HG03108 (cell line): ENCODE results near the gene SH3TC2.
"Not testable (repeated sequence)": the region's sequence is repeated elsewhere in the genome, so short reads cannot be mapped to it uniquely, and the experiment has no call there.

ENCODE experiments used
- ATAC-seq: cut with Tn5 transposase; IDR thresholded peaks from one replicate; pipeline ENCODE4 v1.9.1; 2021; ENCODE audit warnings: moderate library complexity; ENCODE audit not compliant: unreplicated experiment

Gene SH3TC2

DNA sequence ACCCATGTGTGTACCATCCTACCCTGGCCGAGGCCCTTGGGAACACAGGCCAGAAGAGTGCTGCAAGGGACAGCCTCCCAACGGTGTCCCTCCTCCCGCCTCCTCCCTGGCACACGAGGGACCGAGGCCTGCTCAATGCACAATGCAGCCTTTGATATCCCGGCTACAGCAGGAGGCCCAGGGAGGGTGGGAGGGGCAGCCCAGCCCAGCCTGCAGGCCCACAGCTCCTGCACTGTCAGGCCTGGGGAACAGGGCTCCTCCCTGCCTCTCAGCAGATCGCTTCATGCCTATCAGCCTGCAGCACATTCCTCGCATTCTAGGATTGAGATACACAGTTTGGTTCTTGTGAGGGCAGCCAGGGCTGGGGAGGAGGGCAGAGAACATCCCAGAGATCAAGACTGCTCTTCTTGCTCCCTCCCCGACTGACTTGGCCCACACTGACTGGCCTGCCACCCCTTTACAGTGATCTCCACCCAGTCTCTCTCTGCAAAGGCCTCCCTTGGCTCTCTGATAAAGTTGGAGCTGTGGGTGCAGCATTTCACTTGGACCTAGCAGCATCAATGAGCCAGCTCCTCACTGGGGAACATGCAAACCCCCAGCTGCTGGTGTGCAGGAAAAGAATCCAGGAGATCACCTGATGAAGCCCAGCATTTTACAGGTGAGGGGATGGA is at the start of gene SH3TC2:
TSS of gene SH3TC2 (minus strand) at position 46 of the 671 bp plus-strand sequence. CDS start at position 6, 40 bp downstream.
- ATAC-seq: no peak

DNA sequence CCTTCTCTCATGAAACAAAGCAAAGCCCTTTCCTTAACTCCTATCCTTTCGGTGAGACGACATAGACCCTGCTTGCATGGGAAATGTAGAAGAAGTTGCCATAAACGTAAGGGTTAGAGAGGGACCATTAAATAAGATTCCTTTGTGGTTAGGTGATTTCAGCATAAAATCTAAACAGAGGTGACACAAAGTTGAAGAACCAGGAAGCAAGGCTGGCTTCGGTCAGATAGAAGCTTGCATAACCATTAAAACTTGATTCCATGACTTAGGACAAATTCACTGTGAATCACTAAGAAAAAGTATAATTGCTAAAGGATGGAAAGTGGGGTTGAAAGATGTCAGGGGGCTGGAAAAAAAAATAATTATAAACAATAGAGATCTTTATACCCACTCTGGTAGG is 47.5 kb upstream of the SH3TC2 start:
- ATAC-seq: no peak

DNA sequence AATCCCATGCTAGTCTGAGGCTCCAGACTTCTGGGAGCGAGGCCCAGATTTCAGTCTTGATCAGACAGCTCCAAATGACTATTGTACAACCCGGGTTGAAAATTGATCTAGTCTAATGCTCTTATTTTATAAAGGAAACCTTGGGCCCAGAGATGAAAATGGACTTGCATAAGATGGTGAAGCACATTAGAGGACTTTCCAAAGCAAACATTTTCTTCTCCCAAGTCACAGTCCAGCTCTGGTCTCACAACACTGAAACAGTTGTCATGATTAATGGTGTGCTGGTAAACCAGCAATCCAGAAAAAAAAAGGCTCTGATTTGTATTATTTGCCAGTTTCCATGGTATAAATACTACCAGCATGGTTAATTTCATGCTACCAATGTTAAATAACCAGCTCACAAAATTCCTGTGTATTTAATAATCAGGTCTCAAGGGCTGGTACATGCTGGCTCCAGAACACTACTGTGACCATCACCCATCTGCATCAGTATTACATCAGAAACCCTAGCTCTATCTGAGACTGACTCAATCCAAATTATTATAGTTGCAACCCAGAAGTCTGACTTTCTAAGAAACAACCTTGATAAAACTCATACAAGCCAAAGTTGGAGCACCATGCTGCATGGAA is 45.9 kb upstream of the SH3TC2 start:
- no peak for ATAC-seq

DNA sequence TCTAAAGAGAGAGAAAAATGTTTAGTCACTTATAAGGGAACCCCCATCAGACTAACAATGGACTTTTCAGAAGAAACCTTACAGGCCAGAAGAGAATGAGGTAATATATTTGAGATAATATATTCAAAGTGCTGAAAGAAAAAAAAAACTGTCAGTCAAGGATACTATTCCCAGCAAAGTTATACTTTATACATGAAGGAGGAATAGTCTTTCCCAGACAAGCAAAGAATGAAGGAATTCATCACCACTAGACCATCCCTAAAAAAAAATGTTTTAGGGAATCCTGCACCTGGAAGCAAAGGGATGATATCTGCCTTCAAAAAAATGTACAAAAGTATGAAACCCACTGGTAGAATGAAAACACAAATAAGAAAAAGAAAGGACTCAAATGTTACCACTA is 37.5 kb upstream of the SH3TC2 start:
- ATAC-seq: no peak

DNA sequence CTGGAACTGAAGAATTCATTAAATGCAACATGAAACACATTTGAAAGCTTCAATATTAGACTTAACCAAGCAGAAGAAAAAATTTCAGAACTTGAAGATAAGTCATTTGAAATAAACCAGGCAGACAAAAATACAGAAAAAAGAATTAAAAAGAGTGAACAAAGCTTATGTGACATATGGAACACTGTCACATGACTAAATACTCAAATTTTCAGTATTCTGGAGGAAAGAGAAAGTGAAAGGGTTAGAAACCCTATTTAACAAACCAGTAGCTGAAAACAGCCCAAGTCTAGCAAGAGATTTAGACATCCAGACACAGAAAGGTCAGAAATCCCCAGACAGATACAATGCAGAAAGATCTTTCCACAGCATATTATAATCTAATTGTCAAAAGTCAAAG is 37.1 kb upstream of the SH3TC2 start:
- no peak for ATAC-seq

DNA sequence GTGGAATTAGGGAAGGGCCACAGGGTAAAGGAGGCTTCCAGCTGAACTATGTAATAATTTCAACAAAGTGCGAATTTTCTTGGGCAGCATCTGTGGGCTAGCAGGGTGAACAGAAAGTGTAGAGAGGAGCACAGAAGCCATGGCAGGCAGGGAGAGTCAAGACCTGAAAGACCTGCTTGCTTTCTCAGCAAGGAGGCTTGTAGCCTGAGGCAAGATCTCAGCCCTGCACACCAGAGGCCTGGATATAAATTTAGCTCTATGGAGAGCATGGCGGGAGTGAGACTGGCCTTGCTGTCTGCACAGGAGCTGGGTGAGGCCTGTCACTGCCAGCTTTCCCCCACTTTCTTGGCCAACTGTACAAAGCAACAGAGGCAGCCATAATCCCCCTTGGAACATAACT is 32.1 kb upstream of the SH3TC2 start:
- ATAC-seq: no peak

DNA sequence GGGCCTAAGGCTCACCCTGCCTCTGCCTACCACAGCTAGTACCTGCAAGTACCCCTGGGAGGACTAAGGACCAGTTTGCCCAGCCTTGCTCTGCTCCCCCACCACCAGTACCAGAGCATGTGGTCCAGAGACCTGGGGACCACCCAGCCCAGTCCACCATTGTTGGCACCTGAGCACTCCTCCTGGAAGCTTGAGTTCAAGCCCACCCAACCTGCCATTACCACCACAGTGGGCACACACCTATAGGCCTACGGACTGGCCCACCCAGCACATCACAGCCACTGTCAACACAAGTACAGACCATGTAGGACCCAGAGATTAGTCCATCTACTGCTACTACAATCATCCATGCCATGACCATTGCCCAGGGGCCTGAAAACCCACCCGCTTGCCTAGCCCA is 30.8 kb upstream of the SH3TC2 start:
- no peak for ATAC-seq

DNA sequence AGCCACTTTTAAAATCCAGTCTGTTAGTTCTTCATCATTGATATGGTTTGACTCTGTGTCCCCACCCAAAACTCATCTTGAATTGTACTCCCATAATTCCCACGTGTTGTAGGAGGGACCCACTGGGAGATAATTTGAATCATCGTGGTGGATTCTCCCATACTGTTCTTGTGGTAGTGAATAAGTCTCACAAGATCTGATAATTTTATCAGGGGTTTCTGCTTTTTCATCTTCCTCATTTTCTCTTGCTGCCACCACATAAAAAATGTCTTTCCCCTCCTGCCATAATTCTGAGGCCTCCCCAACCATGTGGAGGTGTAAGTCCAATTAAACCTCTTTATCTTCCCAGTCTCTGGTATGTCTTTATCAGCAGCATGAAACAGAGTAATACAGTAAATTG is 26.9 kb upstream of the SH3TC2 start:
- ATAC-seq: no peak

DNA sequence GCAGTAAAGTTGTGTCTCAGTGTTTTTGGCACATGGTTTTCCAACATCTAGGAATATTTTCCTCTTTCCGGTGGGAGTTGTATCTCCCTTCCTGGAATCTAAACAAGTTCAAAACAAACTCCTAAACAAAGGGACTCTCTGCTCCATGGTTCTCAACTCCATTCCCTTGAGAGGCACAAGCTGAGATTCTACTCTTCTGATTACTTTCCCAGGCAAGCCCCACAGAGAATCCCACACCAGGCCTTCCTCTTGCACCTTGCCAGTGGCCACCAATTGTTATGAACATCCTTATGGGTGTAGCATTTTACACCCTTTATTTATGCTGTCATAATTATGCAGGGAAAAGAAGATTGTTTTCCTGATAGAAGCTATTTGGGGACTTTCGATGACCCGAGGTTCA is 25.8 kb upstream of the SH3TC2 start:
- no peak for ATAC-seq

DNA sequence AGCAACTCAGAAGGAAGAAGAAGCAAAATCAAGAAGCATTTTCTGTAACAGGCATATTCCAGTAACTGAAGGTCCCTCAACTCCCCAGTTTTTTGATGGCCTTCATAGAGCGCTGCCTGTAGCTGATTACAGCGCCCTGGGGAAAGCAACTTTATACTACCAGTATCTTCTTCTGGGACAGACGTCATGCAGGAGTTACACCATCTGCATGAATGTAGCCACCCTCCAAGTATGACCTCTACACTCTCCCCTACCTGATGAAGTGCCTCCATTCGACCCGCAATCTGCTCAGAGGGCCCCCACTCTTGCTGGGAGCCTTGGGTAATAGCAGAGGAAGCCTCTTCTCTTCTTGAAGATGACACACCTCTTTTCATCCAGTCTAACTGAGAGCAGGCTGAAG is 21.0 kb upstream of the SH3TC2 start:
- no peak for ATAC-seq

DNA sequence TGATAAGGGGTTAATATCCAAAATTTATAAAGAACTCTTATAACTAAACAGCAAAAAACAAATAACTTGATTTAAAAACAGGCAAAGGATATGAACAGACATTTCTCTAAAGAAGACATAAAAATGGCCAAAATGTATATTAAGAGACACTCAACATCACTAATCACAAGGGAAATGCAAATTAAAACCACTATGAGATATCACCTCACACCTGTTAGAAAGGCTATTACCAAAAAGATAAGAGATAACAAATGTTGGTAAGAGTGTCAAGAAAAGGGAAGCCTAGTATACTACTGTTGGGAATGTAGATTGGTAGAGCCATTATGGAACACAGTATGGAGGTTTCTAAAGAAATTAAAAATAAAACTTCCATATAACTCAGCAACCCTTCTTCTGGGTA is 19.4 kb upstream of the SH3TC2 start:
- ATAC-seq: no peak

DNA sequence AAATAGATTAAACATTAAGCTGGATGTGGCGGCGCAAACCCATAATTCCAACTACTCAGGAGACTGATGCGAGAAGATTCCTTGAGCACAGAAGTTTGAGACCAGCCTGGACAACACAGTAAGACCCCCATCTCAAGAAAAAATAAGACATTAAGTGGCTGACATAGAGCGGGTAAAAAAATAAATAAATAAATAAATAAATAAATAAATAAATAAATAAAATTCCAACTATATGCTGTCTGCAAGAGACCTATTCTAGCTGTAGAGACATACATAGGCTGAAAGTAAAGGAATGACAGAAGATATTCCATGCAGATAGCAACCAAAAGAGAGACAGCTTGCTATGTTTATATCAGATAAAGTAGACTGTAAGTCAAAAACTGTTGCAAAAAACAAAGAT is 17.4 kb upstream of the SH3TC2 start:
- no peak for ATAC-seq

DNA sequence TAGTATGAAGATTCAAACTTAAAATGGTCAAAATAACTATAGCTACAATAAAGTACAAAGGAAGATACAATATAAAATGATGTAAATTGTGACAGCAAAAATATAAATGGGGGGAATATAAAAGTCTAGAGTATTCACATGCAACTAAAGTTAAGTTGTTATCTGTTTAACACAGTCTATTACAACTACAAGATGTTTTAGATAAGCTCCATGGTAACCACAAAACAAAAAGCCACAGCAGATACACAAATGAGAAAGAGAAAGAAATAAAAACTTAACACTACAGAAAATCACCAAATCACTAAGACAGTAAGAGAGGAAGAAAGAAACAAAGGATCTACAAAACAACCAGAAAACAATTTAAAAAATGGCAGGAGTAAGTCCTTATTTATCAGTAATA is 17.0 kb upstream of the SH3TC2 start:
- no peak for ATAC-seq

DNA sequence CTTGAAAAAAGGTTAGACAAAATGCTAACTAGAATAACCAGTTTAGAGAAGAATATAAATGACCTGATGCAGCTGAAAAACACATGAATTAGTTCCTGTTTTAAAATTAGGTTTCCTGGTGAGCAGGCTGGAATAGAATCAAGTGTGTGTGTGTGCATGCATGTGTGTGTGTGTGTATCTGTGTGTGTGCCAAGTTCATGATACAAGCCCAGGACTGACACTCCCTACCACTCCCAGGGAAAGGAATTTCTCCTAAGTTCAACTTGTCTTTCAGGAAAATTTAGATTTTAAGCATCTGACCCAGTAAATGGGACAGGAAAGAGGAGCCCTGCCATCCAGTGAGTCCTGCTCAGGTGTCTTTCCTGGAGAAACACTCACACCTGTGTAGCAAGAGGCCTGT is 11.2 kb upstream of the SH3TC2 start:
- not testable (repeated sequence) for ATAC-seq

DNA sequence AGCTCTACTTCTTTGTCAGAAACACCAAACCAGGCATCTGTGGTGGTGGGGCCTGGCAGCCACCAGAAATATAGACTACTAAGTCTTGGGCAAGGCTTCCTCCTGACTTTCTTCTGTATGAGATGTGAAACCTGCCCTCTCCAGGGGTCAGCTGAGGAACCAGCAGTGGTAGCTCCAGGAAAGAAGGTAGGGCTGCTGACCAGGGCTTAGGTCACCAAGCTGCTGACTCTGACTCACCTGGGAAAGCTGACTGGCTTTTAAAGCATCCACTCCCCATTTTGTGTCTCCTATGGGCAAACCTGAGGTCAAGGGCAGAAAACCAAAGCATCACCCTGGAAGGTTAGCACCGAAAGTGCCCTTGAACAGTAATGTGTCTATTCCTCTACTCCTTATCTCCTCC is 10.4 kb upstream of the SH3TC2 start:
- no peak for ATAC-seq

DNA sequence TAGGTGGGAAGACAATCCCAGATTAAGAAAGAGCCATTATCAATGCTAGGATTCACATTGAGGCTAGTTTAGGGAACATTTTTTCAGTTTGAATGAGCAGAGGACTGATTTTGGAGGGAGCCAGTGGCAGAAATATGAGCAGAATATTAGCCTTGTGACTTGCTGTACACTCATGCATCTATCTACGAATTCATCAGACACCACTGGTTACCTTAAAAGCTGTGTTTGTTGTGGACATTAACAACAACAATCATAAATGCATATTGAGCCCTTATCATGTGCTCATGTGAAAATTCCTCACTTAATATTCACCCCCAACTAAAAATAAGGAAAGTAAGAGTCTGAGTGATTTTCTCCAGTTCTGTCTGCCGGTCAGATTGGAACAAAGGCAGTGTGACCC is 9.9 kb upstream of the SH3TC2 start:
- no peak for ATAC-seq

DNA sequence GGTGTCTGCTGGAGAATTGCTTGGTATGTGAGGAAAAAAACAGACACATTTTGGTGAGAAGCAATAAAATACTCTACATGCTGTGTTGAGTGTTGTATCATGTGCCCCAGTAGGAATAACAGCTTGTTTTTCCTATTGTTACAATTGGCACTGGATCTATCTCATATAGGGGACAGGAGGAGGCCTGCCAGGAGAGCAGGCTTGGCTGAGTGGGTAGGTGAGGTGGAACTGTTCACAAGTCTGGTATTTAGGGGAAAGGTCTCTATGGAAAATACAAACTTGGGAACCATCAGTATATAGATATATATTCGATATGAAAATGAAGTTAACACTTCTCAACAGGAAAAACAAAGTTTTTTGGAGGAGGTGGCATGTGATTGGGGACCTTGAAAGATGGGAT is 9.5 kb upstream of the SH3TC2 start:
- no peak for ATAC-seq

DNA sequence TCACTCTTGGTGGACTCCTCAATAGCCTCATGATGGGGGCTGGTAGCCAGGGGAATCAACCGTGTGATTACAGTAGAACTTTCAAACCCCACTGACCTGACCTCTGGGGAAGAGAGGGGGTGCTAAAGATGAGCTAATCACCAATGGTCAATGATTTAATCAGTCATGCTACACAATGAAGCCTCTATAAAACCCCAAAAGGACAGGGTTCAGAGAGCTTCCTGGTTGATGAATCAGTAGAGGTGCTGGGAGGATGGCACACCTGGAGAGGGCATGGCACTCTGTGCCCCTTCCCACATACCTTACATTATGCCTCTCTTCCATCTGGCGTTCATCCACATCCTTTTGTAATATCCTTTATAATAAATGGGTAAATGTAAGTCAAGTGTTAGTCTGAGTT is 8.9 kb upstream of the SH3TC2 start:
- ATAC-seq: no peak

DNA sequence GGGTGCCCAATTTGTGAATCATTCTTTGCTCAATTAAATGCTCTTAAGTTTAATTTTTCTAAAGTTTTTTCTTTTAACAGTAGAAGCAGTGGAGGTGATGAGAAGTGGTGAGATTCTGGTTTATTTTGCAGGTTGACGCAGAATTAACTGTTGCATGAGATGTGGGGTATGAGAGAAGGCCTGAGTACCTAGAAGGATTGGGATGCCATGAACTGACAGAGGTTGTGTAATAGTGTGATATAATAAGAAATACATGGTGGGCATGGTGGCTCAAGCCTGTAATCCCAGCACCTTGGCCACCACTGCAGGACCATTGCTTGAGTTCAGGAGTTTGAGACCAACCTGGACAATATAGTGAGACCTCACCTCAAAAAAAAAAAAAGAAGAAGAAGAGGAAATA is 8.4 kb upstream of the SH3TC2 start:
- no peak for ATAC-seq

DNA sequence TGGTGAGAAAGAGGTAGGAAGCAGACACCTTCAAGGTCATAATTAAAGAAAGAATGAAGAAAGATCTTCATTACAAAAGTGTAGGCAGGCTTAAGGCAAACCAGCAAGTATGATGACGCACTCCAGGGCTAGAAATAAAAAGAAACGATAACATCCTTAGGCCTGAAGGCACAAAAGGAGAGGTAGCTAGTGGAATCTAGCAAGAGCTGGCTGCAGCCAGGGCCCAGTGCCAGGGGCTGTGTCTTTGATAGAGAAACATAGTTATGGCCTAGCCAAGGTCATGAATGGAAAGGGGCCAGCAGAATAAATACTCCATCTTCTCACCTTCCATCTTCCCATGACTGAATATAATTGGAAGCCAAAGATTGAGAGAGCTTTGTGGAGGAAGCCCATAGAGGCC is 6.8 kb upstream of the SH3TC2 start:
- ATAC-seq: no peak

DNA sequence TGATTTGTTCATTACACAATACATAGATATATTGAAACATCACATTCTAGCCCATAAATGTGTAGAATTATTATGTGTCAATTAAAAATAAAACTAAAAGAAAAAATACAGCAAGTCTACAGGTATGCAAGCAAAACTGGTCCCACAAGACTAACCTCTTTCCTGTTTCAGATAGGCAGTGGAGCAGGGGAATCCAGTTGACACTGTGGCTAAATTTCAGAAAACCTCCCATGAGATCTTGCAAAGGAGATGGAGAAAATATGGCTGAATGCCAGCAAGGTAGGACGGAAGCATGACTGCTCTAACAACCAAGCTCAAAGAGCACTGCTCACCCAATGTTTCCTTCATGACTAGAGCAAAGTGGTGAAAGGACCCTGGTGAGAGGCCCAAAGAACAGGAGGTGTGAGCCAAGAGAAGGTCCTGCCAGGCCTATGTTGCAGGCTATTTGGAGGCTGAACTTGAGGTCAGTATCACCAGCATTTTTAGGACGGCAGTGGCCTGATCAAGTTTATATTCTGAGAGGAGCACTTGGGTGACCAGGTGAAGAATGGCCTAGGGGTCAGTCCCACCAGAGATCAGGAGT is 1.1 kb upstream of the SH3TC2 start:
- ATAC-seq: no peak

DNA sequence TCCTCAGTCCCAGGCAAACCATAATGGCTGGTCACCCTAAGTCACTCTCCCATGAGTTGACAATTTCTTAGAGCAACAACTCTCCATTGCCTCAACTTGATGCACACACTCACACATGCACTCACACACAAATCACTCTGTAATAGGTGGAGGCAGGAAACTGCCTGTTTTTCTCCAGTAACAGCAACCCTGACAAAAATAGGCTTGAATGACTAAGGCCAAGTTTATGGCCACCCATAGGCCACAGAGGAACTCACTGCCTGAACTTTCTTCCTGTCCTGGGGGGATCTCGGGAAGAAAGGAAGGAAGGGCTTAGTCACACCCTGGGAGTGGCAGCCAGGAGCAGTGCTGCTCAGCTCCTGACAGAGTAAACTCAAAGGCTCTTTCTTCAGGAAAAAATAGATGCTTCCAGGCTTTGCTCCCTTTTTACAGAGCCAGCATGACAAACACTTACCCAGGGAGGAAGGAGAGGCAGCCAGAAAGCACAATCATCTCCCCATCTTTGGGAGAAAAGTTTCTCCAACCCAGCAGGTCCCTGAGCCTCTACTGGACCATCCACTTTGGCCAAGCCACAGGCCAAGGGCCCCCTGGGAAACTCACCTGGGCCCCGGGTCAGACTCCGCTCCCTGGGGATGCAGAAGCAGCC is 368 bp downstream of the SH3TC2 start:
- no peak for ATAC-seq
